Colonic mucosa (tissue), 4 donors: ENCODE measurements around the gene STK24. TPM values are rescaled to one million over a fixed set of nuclear protein-coding genes. Genes with fewer than 3 reads are reported as not detected.

Experiments
- DNase-seq: peaks from one replicate; pipeline ENCODE4 v3.0.0-alpha.2; 2020
- H3K27ac ChIP-seq: fragments of 200-600 bp; one replicate; pipeline ENCODE4 v1.8.0; 2021
- H3K27me3 ChIP-seq: fragments of 200-600 bp; one replicate; pipeline ENCODE4 v1.8.0; 2021
- H3K36me3 ChIP-seq: fragments of 200-600 bp; one replicate; pipeline ENCODE4 v1.8.0; 2021
- H3K4me1 ChIP-seq: fragments of 200-600 bp; one replicate; pipeline ENCODE4 v1.8.0; 2021; ENCODE audit warnings: mild to moderate bottlenecking
- H3K4me3 ChIP-seq: fragments of 200-600 bp; one replicate; pipeline ENCODE4 v1.8.0; 2021
- H3K9ac ChIP-seq, 2 donors: one replicate each; pipeline ENCODE4 v1.7.0; 2013; ENCODE audit warnings: control low read depth in 2 of 2, low read depth in 2 of 2, low read length in 2 of 2
- H3K9me3 ChIP-seq: fragments of 200-600 bp; one replicate; pipeline ENCODE4 v1.8.0; 2021
- CTCF ChIP-seq: fragments of 200-600 bp; IDR thresholded peaks from one replicate; pipeline ENCODE4 v1.8.0; 2022; ENCODE audit warnings: antibody characterized with exemption, mild to moderate bottlenecking
- intact Hi-C: fragments of 100-400 bp; cut with DNase I; formaldehyde crosslinking; loops from one replicate; pipeline ENCODE4 v1.14.1; 2022
- total RNA-seq, 2 donors: library from RNA; stranded (reverse); fragmentation: NEBNext Ultra II Directional in 1 of 2; extraction: Animal tissue kit (Norgen Biotek cat#: 25700) in 1 of 2; gene quantifications; one replicate each; pipeline ENCODE4 v1.2.1, GENCODE V29; 2021
- donor health status: healthy.
- donor health status: DM: no; HTN: no; CAD: no.
- donor health status: DM: no; HTN: no; CAD: no.

STK24 gene
- total RNA-seq, 2 donors from 2014 or later, result 160 to 206 TPM

- TF ChIP-seq CTCF, result no peak
- H3K27me3 ChIP-seq, result no peaks in the 10 kb centered on the region
- H3K27ac ChIP-seq, result no peak overlapping the region
- peaks cover 17% of the 10 kb centered on the region for H3K4me1 ChIP-seq
- H3K36me3 ChIP-seq, result no peaks in the 10 kb centered on the region
- H3K9ac ChIP-seq, result no peak overlapping the region
- intact Hi-C loops, result no loop called here
- H3K4me3 ChIP-seq, result no peak overlapping the region
- DNase-seq, result no peak
- no peaks in the 10 kb centered on the region for H3K9me3 ChIP-seq
Measured at GRCh38 chr13:98478189-98479129, 98.4 kb downstream of the STK24 start.

GRCh38 chr13:98476538-98476966 lies 100.4 kb downstream of the STK24 start:
- Histone ChIP-seq H3K9ac (no peak overlapping the region), H3K4me3 (no peak overlapping the region), H3K9me3 (no peaks in the 10 kb centered on the region), H3K27me3 (no peaks in the 10 kb centered on the region), H3K36me3 (peaks cover 7% of the 10 kb centered on the region), H3K4me1 (peaks cover 6% of the 10 kb centered on the region), H3K27ac (no peak overlapping the region)
- intact Hi-C loops, result no loop called here
- TF ChIP-seq CTCF, result no peak
- no peak for DNase-seq

GRCh38 chr13:98476106-98476505 lies 100.8 kb downstream of the STK24 start:
- no peak overlapping the region for H3K9ac ChIP-seq
- DNase-seq, result no peak
- peaks cover 6% of the 10 kb centered on the region for H3K4me1 ChIP-seq
- peaks cover 7% of the 10 kb centered on the region for H3K36me3 ChIP-seq
- H3K27ac ChIP-seq, result no peak overlapping the region
- intact Hi-C loops, result no loop called here
- H3K4me3 ChIP-seq, result no peak overlapping the region
- H3K27me3 ChIP-seq, result no peaks in the 10 kb centered on the region
- no peak for TF ChIP-seq CTCF
- H3K9me3 ChIP-seq, result no peaks in the 10 kb centered on the region

GRCh38 chr13:98475522-98475921 lies 101.4 kb downstream of the STK24 start:
- no peak overlapping the region for H3K4me3 ChIP-seq
- no peak overlapping the region for H3K27ac ChIP-seq
- no peak for DNase-seq
- intact Hi-C loops, result no loop called here
- H3K4me1 ChIP-seq, result peaks cover 6% of the 10 kb centered on the region
- H3K36me3 ChIP-seq, result peaks cover 7% of the 10 kb centered on the region
- TF ChIP-seq CTCF, result no peak
- no peaks in the 10 kb centered on the region for H3K27me3 ChIP-seq
- H3K9ac ChIP-seq, result no peak overlapping the region
- H3K9me3 ChIP-seq, result no peaks in the 10 kb centered on the region

GRCh38 chr13:98474761-98475160 lies 102.1 kb downstream of the STK24 start:
- Histone ChIP-seq H3K27ac (no peak overlapping the region), H3K36me3 (peaks cover 7% of the 10 kb centered on the region), H3K4me1 (peaks cover 6% of the 10 kb centered on the region), H3K9ac (no peak overlapping the region), H3K4me3 (no peak overlapping the region), H3K9me3 (no peaks in the 10 kb centered on the region), H3K27me3 (no peaks in the 10 kb centered on the region)
- intact Hi-C loops, result no loop called here
- no peak for TF ChIP-seq CTCF
- no peak for DNase-seq
